Liver (tissue), 9 donors: Measurements from ENCODE around the gene IFT57. TPM values are rescaled to one million over a fixed set of nuclear protein-coding genes. Genes with fewer than 3 reads are reported as not detected.

ENCODE experiments used
- DNase-seq: peaks from one replicate; pipeline ENCODE4 v3.0.0-alpha.2; 2017; ENCODE audit warnings: low spot score
- H3K27ac ChIP-seq, 2 donors: one replicate each; pipeline ENCODE4 v1.7.0; 2013; ENCODE audit warnings: inconsistent platforms in 2 of 2, low read length in 2 of 2, control low read depth in 1 of 2, low read depth in 1 of 2, mild to moderate bottlenecking in 1 of 2
- H3K27me3 ChIP-seq, 4 donors: one replicate each; pipeline versions ENCODE4 v1.6.1 to v1.7.0; 2013; ENCODE audit warnings: low read length in 3 of 4, inconsistent platforms in 1 of 4, mild to moderate bottlenecking in 1 of 4, moderate library complexity in 1 of 4; ENCODE audit not compliant: control insufficient read depth in 4 of 4, insufficient read depth in 4 of 4
- H3K36me3 ChIP-seq, 4 donors: one replicate each; pipeline versions ENCODE4 v1.6.1 to v1.7.0; 2013; ENCODE audit warnings: low read length in 3 of 4, mild to moderate bottlenecking in 3 of 4, low read depth in 1 of 4, moderate library complexity in 1 of 4; ENCODE audit not compliant: control insufficient read depth in 4 of 4, insufficient read depth in 3 of 4
- H3K4me1 ChIP-seq, 4 donors: one replicate each; pipeline versions ENCODE4 v1.6.1 to v1.7.0; 2013; ENCODE audit warnings: low read length in 3 of 4, mild to moderate bottlenecking in 3 of 4, moderate library complexity in 1 of 4; ENCODE audit not compliant: control insufficient read depth in 4 of 4, insufficient read depth in 4 of 4
- H3K4me3 ChIP-seq, 3 donors: one replicate each; pipeline versions ENCODE4 v1.6.1 to v1.7.0; 2013; ENCODE audit warnings: low read length in 3 of 3, control low read depth in 1 of 3, low read depth in 1 of 3, mild to moderate bottlenecking in 1 of 3
- H3K9ac ChIP-seq, 2 donors: one replicate each; pipeline ENCODE4 v1.7.0; 2013; ENCODE audit warnings: low read length in 2 of 2, mild to moderate bottlenecking in 2 of 2, moderate library complexity in 2 of 2, control low read depth in 1 of 2, low read depth in 1 of 2
- H3K9me3 ChIP-seq, 4 donors: one replicate each; pipeline versions ENCODE4 v1.6.1 to v1.7.0; 2013; ENCODE audit warnings: low read length in 3 of 4; ENCODE audit not compliant: control insufficient read depth in 4 of 4
- EGR1 ChIP-seq, 2 donors: IDR thresholded peaks; 2 replicates each; pipeline ENCODE4 v1.6.1; 2016 to 2018; ENCODE audit warnings: antibody characterized with exemption in 2 of 2, low read depth in 2 of 2
- FOXA1 ChIP-seq: IDR thresholded peaks from 2 replicates; pipeline ENCODE4 v1.6.1; 2016; ENCODE audit warnings: antibody characterized with exemption
- FOXA2 ChIP-seq: IDR thresholded peaks from 2 replicates; pipeline ENCODE4 v1.6.1; 2016; ENCODE audit warnings: antibody characterized with exemption
- GABPA ChIP-seq, 2 donors: IDR thresholded peaks in 1 of 2; conservative IDR thresholded peaks in 1 of 2; 2 replicates each; pipeline ENCODE4 v1.6.1; 2016; ENCODE audit warnings: antibody characterized with exemption in 2 of 2, mild to moderate bottlenecking in 1 of 2, moderate library complexity in 1 of 2
- HNF4A ChIP-seq, 2 donors: conservative IDR thresholded peaks; 2 replicates each; pipeline ENCODE4 v1.6.1; 2016; ENCODE audit warnings: antibody characterized with exemption in 2 of 2, mild to moderate bottlenecking in 2 of 2
- HNF4G ChIP-seq: IDR thresholded peaks from 2 replicates; pipeline ENCODE4 v1.6.1; 2016; ENCODE audit warnings: antibody characterized with exemption
- JUND ChIP-seq, 2 donors: IDR thresholded peaks; 2 replicates each; pipeline ENCODE4 v1.6.1; 2016; ENCODE audit warnings: antibody characterized with exemption in 2 of 2
- NR2F2 ChIP-seq: IDR thresholded peaks from 2 replicates; pipeline ENCODE4 v1.6.1; 2016; ENCODE audit warnings: antibody characterized with exemption
- RAD21 ChIP-seq, 2 donors: IDR thresholded peaks; 2 replicates each; pipeline ENCODE4 v1.6.1; 2016; ENCODE audit warnings: antibody characterized with exemption in 2 of 2, mild to moderate bottlenecking in 2 of 2
- RXRA ChIP-seq, 2 donors: IDR thresholded peaks; 2 replicates each; pipeline ENCODE4 v1.6.1; 2017 to 2018; ENCODE audit warnings: antibody characterized with exemption in 2 of 2, mild to moderate bottlenecking in 1 of 2
- SP1 ChIP-seq: IDR thresholded peaks from 2 replicates; pipeline ENCODE4 v1.6.1; 2018; ENCODE audit warnings: antibody characterized with exemption, mild to moderate bottlenecking
- TAF1 ChIP-seq: conservative IDR thresholded peaks from 2 replicates; pipeline ENCODE4 v1.6.1; 2016; ENCODE audit warnings: antibody characterized with exemption, mild to moderate bottlenecking
- YY1 ChIP-seq: IDR thresholded peaks from 2 replicates; pipeline ENCODE4 v1.6.1; 2016; ENCODE audit warnings: antibody characterized with exemption, mild to moderate bottlenecking
- polyA plus RNA-seq, 2 donors: library from polyadenylated mRNA; stranded (reverse) in 1 of 2; unstranded in 1 of 2; fragments of 200-250 nt in 1 of 2; fragments of >200 nt in 1 of 2; fragmentation: Nextera tagmentation in 1 of 2; extraction: Ambion mirVana in 1 of 2; gene quantifications; one replicate each; pipeline versions ENCODE4 v1.2.1 to v1.2.3, GENCODE V29; 2013 to 2015
- total RNA-seq, 2 donors: library from RNA; depleted of rRNA; stranded (reverse); fragments of >200 nt; gene quantifications; one replicate each; pipeline ENCODE4 v1.2.3, GENCODE V29; 2014
- TF ChIP-seq, protein P1 (sequence below): IDR thresholded peaks from 2 replicates; pipeline ENCODE4 v1.6.1; 2016; ENCODE audit warnings: antibody characterized with exemption
- TF ChIP-seq, protein P2 (sequence below): IDR thresholded peaks from 2 replicates; pipeline ENCODE4 v1.6.1; 2016; ENCODE audit warnings: antibody characterized with exemption
- TF ChIP-seq, protein P3 (sequence below): IDR thresholded peaks from 2 replicates; pipeline ENCODE4 v1.6.1; 2016; ENCODE audit warnings: antibody characterized with exemption
- TF ChIP-seq, protein P4 (sequence below): fragments of 150-350 bp; IDR thresholded peaks from 2 replicates; pipeline ENCODE4 v1.5.1; 2017; ENCODE audit warnings: improper control_type of control experiment, low read depth, low read length; ENCODE audit not compliant: missing input control
- TF ChIP-seq, protein P5 (sequence below): IDR thresholded peaks from 2 replicates; pipeline ENCODE4 v1.6.1; 2016; ENCODE audit warnings: antibody characterized with exemption, mild to moderate bottlenecking
- donor health status: healthy.
- donor health status: healthy.
- donor health status: healthy.
- donor health status: healthy.
- donor health status: healthy.

The IFT57 gene
- total and polyA plus RNA-seq, 4 donors: 5.2 to 9.2 (median 7.3) TPM

DNA sequence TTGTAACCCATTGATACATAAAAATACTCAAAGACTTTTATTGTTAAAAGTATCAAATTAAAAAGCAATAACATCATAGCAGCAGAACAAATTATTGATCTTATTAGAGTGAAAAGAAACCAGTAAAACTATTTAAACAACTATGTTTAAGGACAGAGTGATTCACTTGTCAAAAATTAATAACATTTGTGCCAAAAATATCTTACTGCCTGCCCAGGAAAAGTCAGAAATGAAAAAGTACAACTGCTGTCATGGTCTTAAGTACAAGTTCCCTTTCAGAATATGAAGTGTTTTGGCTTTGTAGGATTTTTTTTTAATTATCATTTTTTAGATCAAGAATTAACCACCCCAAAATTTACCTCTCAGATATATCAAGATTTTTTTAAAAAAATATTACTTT, 3.4 kb downstream of the IFT57 start:
- Histone ChIP-seq H3K9ac (no peak overlapping the region), H3K4me1 (peaks cover 0 to 14% (median 6%) of the 10 kb centered on the region in 4 donors), H3K36me3 (no peaks in the 10 kb centered on the region), H3K27me3 (no peaks in the 10 kb centered on the region), H3K9me3 (no peaks in the 10 kb centered on the region), H3K4me3 (no peak overlapping the region), H3K27ac (no peak overlapping the region)
- TF ChIP-seq RAD21 (IDR thresholded peaks at IDR 0.05): no peak
- no peak for TF ChIP-seq FOXA2
- no peak for TF ChIP-seq SP1
- TF ChIP-seq, protein P1, sequence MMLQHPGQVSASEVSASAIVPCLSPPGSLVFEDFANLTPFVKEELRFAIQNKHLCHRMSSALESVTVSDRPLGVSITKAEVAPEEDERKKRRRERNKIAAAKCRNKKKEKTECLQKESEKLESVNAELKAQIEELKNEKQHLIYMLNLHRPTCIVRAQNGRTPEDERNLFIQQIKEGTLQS: no peak
- TF ChIP-seq HNF4G: no peak
- TF ChIP-seq YY1: no peak
- TF ChIP-seq, protein P2, sequence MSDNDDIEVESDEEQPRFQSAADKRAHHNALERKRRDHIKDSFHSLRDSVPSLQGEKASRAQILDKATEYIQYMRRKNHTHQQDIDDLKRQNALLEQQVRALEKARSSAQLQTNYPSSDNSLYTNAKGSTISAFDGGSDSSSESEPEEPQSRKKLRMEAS: no peak
- no peak for TF ChIP-seq TAF1
- no peak for TF ChIP-seq HNF4A (conservative IDR thresholded peaks at IDR 0.05)
- TF ChIP-seq, protein P3, sequence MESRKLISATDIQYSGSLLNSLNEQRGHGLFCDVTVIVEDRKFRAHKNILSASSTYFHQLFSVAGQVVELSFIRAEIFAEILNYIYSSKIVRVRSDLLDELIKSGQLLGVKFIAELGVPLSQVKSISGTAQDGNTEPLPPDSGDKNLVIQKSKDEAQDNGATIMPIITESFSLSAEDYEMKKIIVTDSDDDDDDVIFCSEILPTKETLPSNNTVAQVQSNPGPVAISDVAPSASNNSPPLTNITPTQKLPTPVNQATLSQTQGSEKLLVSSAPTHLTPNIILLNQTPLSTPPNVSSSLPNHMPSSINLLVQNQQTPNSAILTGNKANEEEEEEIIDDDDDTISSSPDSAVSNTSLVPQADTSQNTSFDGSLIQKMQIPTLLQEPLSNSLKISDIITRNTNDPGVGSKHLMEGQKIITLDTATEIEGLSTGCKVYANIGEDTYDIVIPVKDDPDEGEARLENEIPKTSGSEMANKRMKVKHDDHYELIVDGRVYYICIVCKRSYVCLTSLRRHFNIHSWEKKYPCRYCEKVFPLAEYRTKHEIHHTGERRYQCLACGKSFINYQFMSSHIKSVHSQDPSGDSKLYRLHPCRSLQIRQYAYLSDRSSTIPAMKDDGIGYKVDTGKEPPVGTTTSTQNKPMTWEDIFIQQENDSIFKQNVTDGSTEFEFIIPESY: no peak
- TF ChIP-seq GABPA (IDR thresholded peaks at IDR 0.05 in 1 of 2, conservative IDR thresholded peaks at IDR 0.05 in 1 of 2): no peak
- TF ChIP-seq, protein P4, sequence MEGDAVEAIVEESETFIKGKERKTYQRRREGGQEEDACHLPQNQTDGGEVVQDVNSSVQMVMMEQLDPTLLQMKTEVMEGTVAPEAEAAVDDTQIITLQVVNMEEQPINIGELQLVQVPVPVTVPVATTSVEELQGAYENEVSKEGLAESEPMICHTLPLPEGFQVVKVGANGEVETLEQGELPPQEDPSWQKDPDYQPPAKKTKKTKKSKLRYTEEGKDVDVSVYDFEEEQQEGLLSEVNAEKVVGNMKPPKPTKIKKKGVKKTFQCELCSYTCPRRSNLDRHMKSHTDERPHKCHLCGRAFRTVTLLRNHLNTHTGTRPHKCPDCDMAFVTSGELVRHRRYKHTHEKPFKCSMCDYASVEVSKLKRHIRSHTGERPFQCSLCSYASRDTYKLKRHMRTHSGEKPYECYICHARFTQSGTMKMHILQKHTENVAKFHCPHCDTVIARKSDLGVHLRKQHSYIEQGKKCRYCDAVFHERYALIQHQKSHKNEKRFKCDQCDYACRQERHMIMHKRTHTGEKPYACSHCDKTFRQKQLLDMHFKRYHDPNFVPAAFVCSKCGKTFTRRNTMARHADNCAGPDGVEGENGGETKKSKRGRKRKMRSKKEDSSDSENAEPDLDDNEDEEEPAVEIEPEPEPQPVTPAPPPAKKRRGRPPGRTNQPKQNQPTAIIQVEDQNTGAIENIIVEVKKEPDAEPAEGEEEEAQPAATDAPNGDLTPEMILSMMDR: no peak
- no peak for TF ChIP-seq RXRA (IDR thresholded peaks at IDR 0.05)
- TF ChIP-seq FOXA1: no peak
- TF ChIP-seq EGR1 (IDR thresholded peaks at IDR 0.05; ENCODE audit: low read depth in 2 of 2): no peak
- TF ChIP-seq JUND (IDR thresholded peaks at IDR 0.05): no peak
- TF ChIP-seq, protein P5, sequence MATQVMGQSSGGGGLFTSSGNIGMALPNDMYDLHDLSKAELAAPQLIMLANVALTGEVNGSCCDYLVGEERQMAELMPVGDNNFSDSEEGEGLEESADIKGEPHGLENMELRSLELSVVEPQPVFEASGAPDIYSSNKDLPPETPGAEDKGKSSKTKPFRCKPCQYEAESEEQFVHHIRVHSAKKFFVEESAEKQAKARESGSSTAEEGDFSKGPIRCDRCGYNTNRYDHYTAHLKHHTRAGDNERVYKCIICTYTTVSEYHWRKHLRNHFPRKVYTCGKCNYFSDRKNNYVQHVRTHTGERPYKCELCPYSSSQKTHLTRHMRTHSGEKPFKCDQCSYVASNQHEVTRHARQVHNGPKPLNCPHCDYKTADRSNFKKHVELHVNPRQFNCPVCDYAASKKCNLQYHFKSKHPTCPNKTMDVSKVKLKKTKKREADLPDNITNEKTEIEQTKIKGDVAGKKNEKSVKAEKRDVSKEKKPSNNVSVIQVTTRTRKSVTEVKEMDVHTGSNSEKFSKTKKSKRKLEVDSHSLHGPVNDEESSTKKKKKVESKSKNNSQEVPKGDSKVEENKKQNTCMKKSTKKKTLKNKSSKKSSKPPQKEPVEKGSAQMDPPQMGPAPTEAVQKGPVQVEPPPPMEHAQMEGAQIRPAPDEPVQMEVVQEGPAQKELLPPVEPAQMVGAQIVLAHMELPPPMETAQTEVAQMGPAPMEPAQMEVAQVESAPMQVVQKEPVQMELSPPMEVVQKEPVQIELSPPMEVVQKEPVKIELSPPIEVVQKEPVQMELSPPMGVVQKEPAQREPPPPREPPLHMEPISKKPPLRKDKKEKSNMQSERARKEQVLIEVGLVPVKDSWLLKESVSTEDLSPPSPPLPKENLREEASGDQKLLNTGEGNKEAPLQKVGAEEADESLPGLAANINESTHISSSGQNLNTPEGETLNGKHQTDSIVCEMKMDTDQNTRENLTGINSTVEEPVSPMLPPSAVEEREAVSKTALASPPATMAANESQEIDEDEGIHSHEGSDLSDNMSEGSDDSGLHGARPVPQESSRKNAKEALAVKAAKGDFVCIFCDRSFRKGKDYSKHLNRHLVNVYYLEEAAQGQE: no peak
- no peak for TF ChIP-seq NR2F2
- no peak for DNase-seq
